Midbrain (tissue), 1 donor: Measurements from ENCODE around the gene UPK3BL2.
"Not testable (repeated sequence)": the region's sequence is repeated elsewhere in the genome, so short reads cannot be mapped to it uniquely, and the experiment has no call there.

Experiments
- DNase-seq: peaks from one replicate; lab custom pipeline; 2025; lab: John Stamatoyannopoulos, UW

The UPK3BL2 gene

DNA sequence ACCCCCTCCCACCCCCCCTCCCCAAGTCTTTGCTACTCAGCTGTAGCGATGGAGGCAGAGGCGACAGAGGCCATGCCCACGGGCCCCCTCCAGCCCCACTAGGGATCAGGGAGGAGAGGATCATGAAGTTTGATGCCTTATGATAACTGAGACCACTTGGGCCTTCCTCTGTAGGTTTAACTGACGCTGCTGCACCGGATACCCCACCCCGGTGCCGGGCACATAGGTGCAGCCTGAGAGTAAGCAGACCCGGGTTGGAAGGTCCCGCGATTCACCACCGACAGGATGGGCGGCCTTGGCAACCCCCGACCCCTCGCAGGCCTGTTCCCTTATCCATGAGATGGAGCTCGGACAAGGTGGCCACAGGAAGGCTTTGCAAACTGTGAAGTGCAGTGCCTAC is 49.5 kb downstream of the UPK3BL2 start:
- DNase-seq, result not testable (repeated sequence)

DNA sequence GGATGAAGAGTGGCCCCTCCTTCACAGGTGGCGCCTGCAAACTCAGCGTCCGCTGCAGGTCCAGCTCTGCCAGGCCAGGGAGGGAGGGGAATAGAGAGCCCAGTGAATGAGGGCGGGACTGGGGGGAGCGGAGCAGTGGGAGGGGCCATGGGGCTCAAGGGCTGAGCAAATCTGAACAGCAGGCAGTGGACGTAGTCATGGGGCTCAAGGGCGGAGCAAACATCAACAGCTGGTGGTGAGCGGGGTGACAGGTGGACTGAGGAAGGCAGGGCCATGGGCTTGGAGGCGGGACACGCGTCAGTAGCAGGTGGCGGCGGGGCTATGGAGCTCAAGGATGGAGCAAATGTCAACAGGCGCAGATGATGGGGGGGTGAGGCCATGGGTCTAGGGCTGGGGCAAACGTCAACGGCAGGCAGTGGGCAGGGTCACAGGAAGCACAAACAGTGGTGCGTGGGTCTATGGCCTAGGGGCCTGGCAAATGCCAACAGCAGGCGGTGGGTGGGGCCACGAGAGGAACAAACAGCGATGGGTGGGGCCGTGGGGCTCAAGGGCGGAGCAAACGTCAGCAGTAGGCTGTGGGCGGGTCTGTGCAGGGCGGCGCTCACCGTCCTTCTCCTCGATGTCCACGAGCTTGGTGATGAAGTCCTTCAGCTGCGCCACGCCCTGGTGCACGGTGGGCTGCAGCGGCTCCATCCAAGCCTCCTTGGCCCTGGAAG is 50.1 kb downstream of the UPK3BL2 start:
- not testable (repeated sequence) for DNase-seq

DNA sequence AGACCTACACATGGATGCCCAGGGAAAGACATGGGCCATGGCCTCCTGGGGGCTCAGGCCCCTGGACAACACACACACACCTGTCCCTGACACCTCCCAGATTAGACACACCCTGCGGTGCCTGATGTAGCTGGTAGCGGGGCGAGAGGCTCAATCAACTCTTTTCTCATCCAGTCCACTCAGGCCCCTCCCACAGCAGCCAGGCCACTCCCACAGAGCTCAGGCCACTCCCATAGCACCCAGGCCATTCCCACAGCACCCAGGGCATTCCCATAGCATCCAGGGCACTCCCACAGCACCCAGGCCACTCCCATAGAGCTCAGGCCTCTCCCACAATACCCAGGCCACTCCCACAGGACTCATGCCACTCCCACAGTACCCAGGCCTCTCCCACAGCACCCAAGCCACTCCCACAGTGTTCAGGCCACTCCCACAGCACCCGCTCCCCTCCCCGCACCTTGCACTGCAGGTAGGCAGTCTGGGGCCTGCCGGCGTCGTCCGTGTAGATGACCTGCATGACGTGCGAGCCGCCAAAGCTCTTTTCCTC is 52.9 kb downstream of the UPK3BL2 start:
- DNase-seq, result not testable (repeated sequence)
